Measurements from ENCODE around the gene MTHFR. TPM values are rescaled to one million over a fixed set of nuclear protein-coding genes. Genes with fewer than 3 reads are reported as not detected.

The MTHFR gene
- total RNA-seq, 2 donors from 2014 or later, result 22.3 to 30.0 TPM

- H3K27ac ChIP-seq (ENCODE audit: low read depth, low read length), result no peak overlapping the region
- no peak overlapping the region for H3K9ac ChIP-seq (ENCODE audit: extremely low read depth, low read length, poor library complexity, severe bottlenecking)
- 80 to 88% methylated on average over 3 to 5 of the region's 5 CpGs for WGBS, 2 experiments (ENCODE audit: insufficient coverage in 1 of 2, insufficient read length in 1 of 2)
- no peak overlapping the region for H3K4me3 Mint-ChIP-seq
- no peaks in the 10 kb centered on the region for H3K36me3 ChIP-seq (ENCODE audit: control insufficient read depth, insufficient read depth, low read length)
- no peak overlapping the region for H3K27ac Mint-ChIP-seq
- H3K9me3 ChIP-seq (ENCODE audit: control insufficient read depth, low read length), result no peaks in the 10 kb centered on the region
- H3K4me1 ChIP-seq (ENCODE audit: control insufficient read depth, insufficient read depth, low read length), result no peaks in the 10 kb centered on the region
- no peak for TF ChIP-seq CTCF (conservative IDR thresholded peaks at IDR 0.05)
- no peaks in the 10 kb centered on the region for H3K27me3 ChIP-seq (ENCODE audit: control insufficient read depth, insufficient read depth, low read length, poor library complexity, severe bottlenecking)
- no peaks in the 10 kb centered on the region for H3K9me3 Mint-ChIP-seq
- H3K4me1 Mint-ChIP-seq, result no peaks in the 10 kb centered on the region
- peaks cover 1% of the 10 kb centered on the region for H3K27me3 Mint-ChIP-seq (ENCODE audit: insufficient read depth)
- no peak for DNase-seq
- no peak overlapping the region for H3K4me3 ChIP-seq (ENCODE audit: low read length)
- no peaks in the 10 kb centered on the region for H3K36me3 Mint-ChIP-seq (ENCODE audit: low read depth)
Measured at GRCh38 chr1:11772458-11772857, 33.3 kb downstream of the MTHFR start.

- WGBS, 2 experiments (ENCODE audit: insufficient coverage in 1 of 2, insufficient read length in 1 of 2), result 81 to 83% methylated on average over 9 to 11 of the region's 11 CpGs
- H3K27me3 ChIP-seq (ENCODE audit: control insufficient read depth, insufficient read depth, low read length, poor library complexity, severe bottlenecking), result no peaks in the 10 kb centered on the region
- Mint-ChIP-seq H3K27ac (no peak overlapping the region), H3K27me3 (ENCODE audit: insufficient read depth) (peaks cover 2% of the 10 kb centered on the region), H3K4me1 (no peaks in the 10 kb centered on the region), H3K36me3 (ENCODE audit: low read depth) (no peaks in the 10 kb centered on the region), H3K9me3 (no peaks in the 10 kb centered on the region), H3K4me3 (no peak overlapping the region)
- no peak for TF ChIP-seq CTCF (conservative IDR thresholded peaks at IDR 0.05)
- H3K9me3 ChIP-seq (ENCODE audit: control insufficient read depth, low read length), result no peaks in the 10 kb centered on the region
- no peak overlapping the region for H3K27ac ChIP-seq (ENCODE audit: low read depth, low read length)
- no peaks in the 10 kb centered on the region for H3K36me3 ChIP-seq (ENCODE audit: control insufficient read depth, insufficient read depth, low read length)
- H3K4me3 ChIP-seq (ENCODE audit: low read length), result no peak overlapping the region
- no peak overlapping the region for H3K9ac ChIP-seq (ENCODE audit: extremely low read depth, low read length, poor library complexity, severe bottlenecking)
- H3K4me1 ChIP-seq (ENCODE audit: control insufficient read depth, insufficient read depth, low read length), result no peaks in the 10 kb centered on the region
- no peak for DNase-seq
Measured at GRCh38 chr1:11771481-11772043, 34.2 kb downstream of the MTHFR start.

- Mint-ChIP-seq H3K9me3 (no peaks in the 10 kb centered on the region), H3K27me3 (ENCODE audit: insufficient read depth) (peaks cover 5% of the 10 kb centered on the region), H3K4me3 (no peak overlapping the region), H3K27ac (no peak overlapping the region), H3K36me3 (ENCODE audit: low read depth) (no peaks in the 10 kb centered on the region), H3K4me1 (no peaks in the 10 kb centered on the region)
- H3K4me3 ChIP-seq (ENCODE audit: low read length), result no peak overlapping the region
- H3K36me3 ChIP-seq (ENCODE audit: control insufficient read depth, insufficient read depth, low read length), result no peaks in the 10 kb centered on the region
- H3K27me3 ChIP-seq (ENCODE audit: control insufficient read depth, insufficient read depth, low read length, poor library complexity, severe bottlenecking), result no peaks in the 10 kb centered on the region
- no peak for TF ChIP-seq CTCF (conservative IDR thresholded peaks at IDR 0.05)
- no peaks in the 10 kb centered on the region for H3K4me1 ChIP-seq (ENCODE audit: control insufficient read depth, insufficient read depth, low read length)
- H3K27ac ChIP-seq (ENCODE audit: low read depth, low read length), result no peak overlapping the region
- no peak for DNase-seq
- no peak overlapping the region for H3K9ac ChIP-seq (ENCODE audit: extremely low read depth, low read length, poor library complexity, severe bottlenecking)
- no peaks in the 10 kb centered on the region for H3K9me3 ChIP-seq (ENCODE audit: control insufficient read depth, low read length)
Measured at GRCh38 chr1:11770011-11770410, 35.8 kb downstream of the MTHFR start.
